SW 1271 (cell line): ENCODE measurements around the gene VSX1.

Experiments used
- DNase-seq, 2 experiments: peaks; one replicate each; lab custom pipeline; 2025; lab: John Stamatoyannopoulos, UW

VSX1 gene

DNA sequence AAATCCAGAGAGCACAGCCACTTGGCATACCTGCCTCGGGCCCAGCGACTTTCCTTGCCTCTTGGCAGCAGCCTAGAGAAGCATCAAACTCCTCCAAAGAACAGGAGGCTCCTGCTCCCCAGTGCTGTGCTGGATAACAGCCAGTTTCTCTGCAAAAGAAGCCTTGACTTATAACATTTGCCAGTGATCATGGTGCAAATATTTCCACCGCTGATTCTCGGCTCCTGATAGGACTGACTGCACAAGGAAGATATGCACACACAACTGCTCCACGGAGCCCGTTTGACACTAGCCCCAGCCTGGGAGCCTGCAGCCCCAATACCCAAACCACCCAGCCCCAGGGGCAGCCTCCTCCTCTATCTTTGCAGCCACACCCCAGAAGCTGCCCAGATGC, 41.5 kb downstream of the VSX1 start:
- no peak for DNase-seq

- DNase-seq = no peak
These were observed 42.1 kb downstream of the VSX1 start for GRCh38 chr20:25039697-25040437.

DNA sequence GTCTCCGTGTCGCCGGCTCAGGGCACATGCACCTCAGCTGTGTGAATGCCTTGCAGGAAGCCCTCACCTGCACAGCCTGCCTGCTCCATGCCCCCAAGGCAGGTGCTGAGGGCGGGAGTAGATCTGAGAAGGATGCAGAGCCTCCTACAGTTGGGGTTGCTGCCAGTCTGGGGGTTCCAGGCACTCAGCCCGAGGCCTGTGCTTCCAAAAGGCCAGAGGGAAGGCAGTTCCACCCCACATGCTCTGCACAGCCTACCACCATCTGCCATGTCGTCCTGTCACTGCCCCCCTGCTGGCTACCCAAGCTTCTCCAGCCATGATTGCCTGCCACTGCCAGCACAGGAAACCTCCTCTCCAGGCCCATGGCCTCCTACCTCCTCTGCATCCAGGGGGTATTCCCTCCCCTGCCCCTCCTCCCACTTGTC, 43.3 kb downstream of the VSX1 start:
- no peak for DNase-seq

- DNase-seq = no peak
These were observed 43.9 kb downstream of the VSX1 start for GRCh38 chr20:25038103-25038410.

DNA sequence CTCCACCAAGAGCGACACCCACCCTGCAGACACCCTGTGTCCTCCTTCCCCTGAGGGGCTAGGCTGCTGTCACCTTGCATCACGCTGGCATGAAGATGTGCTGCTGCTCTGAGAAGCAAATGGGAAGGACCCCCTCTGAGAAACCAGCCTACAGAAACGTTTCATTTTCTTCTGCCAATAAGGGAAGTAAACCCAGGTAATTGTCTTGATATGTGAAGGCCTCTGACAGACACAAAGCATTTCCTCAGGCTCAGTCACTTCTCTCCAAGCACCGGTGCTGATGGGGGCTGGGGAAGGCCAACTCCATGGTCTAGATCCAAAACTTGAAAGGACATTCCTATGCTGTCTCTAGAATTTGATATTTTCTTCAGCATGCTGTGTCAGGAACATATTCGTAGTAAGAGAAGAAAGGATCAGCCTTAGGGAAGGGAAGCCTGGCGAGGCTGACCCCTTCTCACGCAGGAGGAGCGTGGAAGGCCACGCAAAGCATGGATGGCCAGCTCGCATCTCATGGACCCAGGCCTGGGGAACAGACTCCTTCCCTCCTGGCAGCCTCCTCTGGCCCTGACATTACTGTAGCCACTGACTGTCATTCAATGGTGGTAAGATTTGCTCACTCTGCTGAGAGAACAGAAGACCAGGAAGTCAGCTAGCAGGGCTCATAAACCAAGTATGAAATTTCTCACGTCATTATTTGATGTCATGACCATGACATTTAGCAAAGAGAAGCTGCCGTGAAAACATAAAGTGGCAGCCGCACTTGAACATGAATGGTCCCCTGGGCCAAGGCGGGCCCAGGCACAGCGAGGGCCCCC, 44.4 kb downstream of the VSX1 start:
- no peak for DNase-seq

GRCh38 chr20:25036331-25036936, 45.5 kb downstream of the VSX1 start:
- no peak for DNase-seq

DNA sequence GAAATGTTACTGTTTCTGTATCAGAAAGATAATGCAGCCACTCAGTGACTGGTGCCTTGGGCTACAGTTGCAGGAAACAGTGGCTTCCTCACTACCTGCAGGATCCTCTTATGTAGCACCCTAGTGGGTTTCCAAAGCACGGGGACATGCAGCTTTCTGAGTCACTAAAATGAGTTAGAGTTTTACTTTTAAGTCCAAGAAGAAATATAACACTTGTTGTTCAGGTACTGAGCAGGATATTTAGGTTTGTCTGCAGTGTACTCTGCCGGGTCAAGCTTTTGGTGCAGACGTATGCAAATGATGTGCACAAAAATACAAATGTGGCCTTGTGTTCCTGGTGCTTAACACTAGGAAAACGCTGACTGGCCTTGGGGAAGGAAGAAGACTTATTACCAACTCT, 46.0 kb downstream of the VSX1 start:
- DNase-seq = no peak

- no peak for DNase-seq
These were observed 48.0 kb downstream of the VSX1 start for GRCh38 chr20:25033924-25034300.

DNA sequence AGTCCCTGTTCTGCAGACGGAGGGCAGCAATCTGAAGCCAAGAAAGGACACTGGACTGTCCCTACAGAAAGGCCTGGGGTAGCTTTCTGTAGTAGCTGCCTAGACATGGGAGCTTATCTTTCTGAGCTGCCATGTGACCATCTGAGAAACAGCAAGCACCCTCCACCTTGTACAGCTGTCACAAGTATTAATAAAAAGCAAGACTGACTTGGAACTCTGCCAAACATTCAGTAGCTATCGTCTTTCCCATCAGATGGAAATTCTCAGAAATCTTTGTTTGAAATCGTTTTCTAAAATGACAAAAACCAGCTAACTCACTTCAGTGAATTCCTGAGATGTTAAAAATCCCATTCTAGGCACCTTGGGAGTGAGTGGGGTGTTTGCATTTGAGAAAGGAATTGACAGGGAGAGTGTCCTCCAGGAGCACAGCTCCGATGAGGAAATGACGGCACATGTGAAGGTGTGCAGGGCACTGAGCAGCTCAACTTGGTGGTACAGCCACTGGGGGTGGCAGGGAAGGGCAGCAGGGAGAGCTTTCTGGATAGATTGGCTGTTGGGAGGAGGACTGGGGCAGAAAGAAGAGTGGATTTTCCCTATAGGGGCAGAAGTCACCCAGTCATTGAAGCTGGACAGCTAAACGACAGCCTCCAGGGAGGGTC, 48.5 kb downstream of the VSX1 start:
- DNase-seq = no peak

GRCh38 chr20:25032478-25033264, 49.3 kb downstream of the VSX1 start:
- DNase-seq = no peak

- no peak for DNase-seq
These were observed 49.9 kb downstream of the VSX1 start for GRCh38 chr20:25032065-25032477.

GRCh38 chr20:25031241-25031640, 50.7 kb downstream of the VSX1 start:
- DNase-seq = no peak

GRCh38 chr20:25030649-25031207, 51.2 kb downstream of the VSX1 start:
- DNase-seq = no peak

- no peak for DNase-seq
These were observed 51.8 kb downstream of the VSX1 start for GRCh38 chr20:25030007-25030648.

DNA sequence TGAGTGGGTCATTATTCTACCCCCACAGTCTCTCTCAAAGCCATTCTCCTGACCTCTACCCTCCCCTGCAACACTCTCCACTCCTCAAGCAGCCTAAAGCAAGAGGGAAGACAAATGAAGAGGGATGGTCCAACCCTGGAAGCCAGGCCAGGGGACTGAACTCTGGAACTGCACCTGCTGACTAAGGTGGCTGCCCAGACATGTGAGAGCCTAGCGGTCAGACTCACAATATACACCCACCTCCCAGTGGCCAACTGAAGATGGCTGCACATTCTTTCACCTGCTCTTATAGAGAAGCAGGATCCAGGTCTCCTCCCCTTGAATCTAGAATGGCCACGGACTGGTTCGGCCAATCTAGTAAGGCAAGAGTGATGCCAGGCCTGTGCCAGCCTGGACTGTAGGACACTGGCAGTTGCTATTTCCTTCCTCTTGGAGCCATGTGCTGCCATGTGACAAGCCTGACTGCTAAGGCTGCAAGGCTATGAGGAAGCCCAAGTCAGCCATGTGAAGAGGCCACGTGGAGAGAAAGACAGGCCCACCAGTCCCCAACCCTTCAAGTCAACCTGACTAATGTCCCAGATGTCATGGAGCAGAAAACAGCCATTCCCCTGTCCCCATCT, 55.8 kb downstream of the VSX1 start:
- no peak for DNase-seq
